Measurements from ENCODE around the gene NIN.
A peak's percentile ranks its signal among the peaks of the same experiment; 100 is the strongest.

The NIN gene

GRCh38 chr14:50828721-50829488 lies 2.1 kb downstream of the NIN start:
- Histone ChIP-seq H3K4me1 (ENCODE audit: insufficient read depth, low read length, severe bottlenecking) (peaks cover 64% of the 10 kb centered on the region), H3K36me3 (ENCODE audit: insufficient read depth, low read length) (peaks cover 6% of the 10 kb centered on the region; the same call in 1 of the 2 replicates), H3K27me3 (ENCODE audit: insufficient read depth, low read length) (no peaks in the 10 kb centered on the region), H3K9me2 (ENCODE audit: low read depth, low read length) (no peaks in the 10 kb centered on the region), H3K79me2 (ENCODE audit: insufficient read depth, low read length) (peaks cover 64% of the 10 kb centered on the region), H2AFZ (ENCODE audit: low read length) (no peak overlapping the region), H4K20me1 (ENCODE audit: insufficient read depth, low read length) (no peaks in the 10 kb centered on the region), H3K9me3 (ENCODE audit: low read length) (no peaks in the 10 kb centered on the region), H3K4me2 (ENCODE audit: low read length) (peak overlapping the region; percentile 88), H3K9ac (ENCODE audit: low read length) (peak overlapping the region; percentile 91), H3K4me3 (ENCODE audit: low read depth, low read length, poor library complexity, severe bottlenecking) (peak overlapping the region; percentile 82), H3F3A (ENCODE audit: insufficient read depth, low read length) (no peaks in the 10 kb centered on the region), H3K27ac (ENCODE audit: low read depth, low read length, poor library complexity, severe bottlenecking) (peak overlapping the region; percentile 82)
- TF ChIP-seq CTCF (IDR thresholded peaks at IDR 0.05; ENCODE audit: low read length) (peak; percentile 30; the same call in 1 of the 2 replicates), EZH2 (IDR thresholded peaks at IDR 0.05; ENCODE audit: borderline replicate concordance, low read length) (no peak)

GRCh38 chr14:50826681-50827080 lies 4.3 kb downstream of the NIN start:
- no peaks in the 10 kb centered on the region for H3K9me2 ChIP-seq (ENCODE audit: low read depth, low read length)
- no peaks in the 10 kb centered on the region for H3F3A ChIP-seq (ENCODE audit: insufficient read depth, low read length)
- peak overlapping the region; percentile 44 for H3K9ac ChIP-seq (ENCODE audit: low read length)
- H3K4me2 ChIP-seq (ENCODE audit: low read length): peak overlapping the region; percentile 88
- H3K9me3 ChIP-seq (ENCODE audit: low read length): no peaks in the 10 kb centered on the region
- no peaks in the 10 kb centered on the region for H3K27me3 ChIP-seq (ENCODE audit: insufficient read depth, low read length)
- peaks cover 79% of the 10 kb centered on the region for H3K4me1 ChIP-seq (ENCODE audit: insufficient read depth, low read length, severe bottlenecking)
- H2AFZ ChIP-seq (ENCODE audit: low read length): no peak overlapping the region
- peak overlapping the region; percentile 96 for H3K27ac ChIP-seq (ENCODE audit: low read depth, low read length, poor library complexity, severe bottlenecking)
- H4K20me1 ChIP-seq (ENCODE audit: insufficient read depth, low read length): no peaks in the 10 kb centered on the region
- peak overlapping the region; percentile 50 for H3K4me3 ChIP-seq (ENCODE audit: low read depth, low read length, poor library complexity, severe bottlenecking)
- peaks cover 81% of the 10 kb centered on the region for H3K79me2 ChIP-seq (ENCODE audit: insufficient read depth, low read length)
- peaks cover 6% of the 10 kb centered on the region; the same call in 1 of the 2 replicates for H3K36me3 ChIP-seq (ENCODE audit: insufficient read depth, low read length)
- TF ChIP-seq CTCF (IDR thresholded peaks at IDR 0.05; ENCODE audit: low read length) (no peak), EZH2 (IDR thresholded peaks at IDR 0.05; ENCODE audit: borderline replicate concordance, low read length) (no peak)

GRCh38 chr14:50825307-50825706 lies 5.7 kb downstream of the NIN start:
- H3K4me2 ChIP-seq (ENCODE audit: low read length): peak overlapping the region; percentile 88
- peak overlapping the region; percentile 96 for H3K27ac ChIP-seq (ENCODE audit: low read depth, low read length, poor library complexity, severe bottlenecking)
- no peaks in the 10 kb centered on the region for H3K27me3 ChIP-seq (ENCODE audit: insufficient read depth, low read length)
- no peaks in the 10 kb centered on the region for H3K9me2 ChIP-seq (ENCODE audit: low read depth, low read length)
- no peak overlapping the region for H2AFZ ChIP-seq (ENCODE audit: low read length)
- H3K4me3 ChIP-seq (ENCODE audit: low read depth, low read length, poor library complexity, severe bottlenecking): peak overlapping the region; percentile 52
- peaks cover 89% of the 10 kb centered on the region for H3K4me1 ChIP-seq (ENCODE audit: insufficient read depth, low read length, severe bottlenecking)
- TF ChIP-seq EZH2 (IDR thresholded peaks at IDR 0.05; ENCODE audit: borderline replicate concordance, low read length) (no peak), CTCF (IDR thresholded peaks at IDR 0.05; ENCODE audit: low read length) (no peak)
- peaks cover 94% of the 10 kb centered on the region for H3K79me2 ChIP-seq (ENCODE audit: insufficient read depth, low read length)
- H3K9ac ChIP-seq (ENCODE audit: low read length): no peak overlapping the region; the same call in 1 of the 2 replicates
- peaks cover 12% of the 10 kb centered on the region for H3K36me3 ChIP-seq (ENCODE audit: insufficient read depth, low read length)
- H3F3A ChIP-seq (ENCODE audit: insufficient read depth, low read length): no peaks in the 10 kb centered on the region
- H3K9me3 ChIP-seq (ENCODE audit: low read length): no peaks in the 10 kb centered on the region
- no peaks in the 10 kb centered on the region for H4K20me1 ChIP-seq (ENCODE audit: insufficient read depth, low read length)

Measured in OCI-LY1 (cell line).